SU-DHL-6 (cell line): ENCODE results near the gene C18orf32.

Experiments
- EZH2phosphoT487 ChIP-seq: fragments of 200-600 bp; sonication (generic), shearing (Covaris generic); conservative IDR thresholded peaks from 2 replicates; pipeline ENCODE4 v1.6.1; 2018; ENCODE audit warnings: mild to moderate bottlenecking, antibody characterized with exemption, low read length, moderate library complexity, mixed read lengths
- TF ChIP-seq, protein P1 (sequence below): fragments of 200-600 bp; sonication (generic); IDR thresholded peaks from one replicate; pipeline ENCODE4 v1.5.1; 2017; ENCODE audit warnings: antibody characterized with exemption, mild to moderate bottlenecking, low read length, moderate library complexity; ENCODE audit not compliant: insufficient read depth, poor library complexity, severe bottlenecking

DNA sequence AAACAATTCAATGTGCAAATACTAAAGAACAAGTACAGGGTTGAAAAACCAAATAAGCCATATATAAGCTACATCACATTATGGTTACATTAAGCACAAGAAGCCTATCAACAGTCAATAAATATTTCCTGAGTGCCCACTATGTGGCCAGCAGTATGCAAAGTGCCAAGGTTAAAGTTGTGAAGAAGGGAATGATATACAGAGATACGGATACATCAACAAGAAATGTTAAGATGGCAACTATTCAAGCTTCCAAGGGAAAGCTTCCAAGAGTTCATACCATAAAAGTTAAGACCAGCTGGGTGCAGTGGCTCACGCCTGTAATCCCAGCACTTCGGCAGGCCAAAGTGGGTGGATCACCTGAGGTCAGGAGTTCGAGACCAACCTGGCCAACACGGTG lies 40.6 kb downstream of the C18orf32 start:
- TF ChIP-seq, protein P1, sequence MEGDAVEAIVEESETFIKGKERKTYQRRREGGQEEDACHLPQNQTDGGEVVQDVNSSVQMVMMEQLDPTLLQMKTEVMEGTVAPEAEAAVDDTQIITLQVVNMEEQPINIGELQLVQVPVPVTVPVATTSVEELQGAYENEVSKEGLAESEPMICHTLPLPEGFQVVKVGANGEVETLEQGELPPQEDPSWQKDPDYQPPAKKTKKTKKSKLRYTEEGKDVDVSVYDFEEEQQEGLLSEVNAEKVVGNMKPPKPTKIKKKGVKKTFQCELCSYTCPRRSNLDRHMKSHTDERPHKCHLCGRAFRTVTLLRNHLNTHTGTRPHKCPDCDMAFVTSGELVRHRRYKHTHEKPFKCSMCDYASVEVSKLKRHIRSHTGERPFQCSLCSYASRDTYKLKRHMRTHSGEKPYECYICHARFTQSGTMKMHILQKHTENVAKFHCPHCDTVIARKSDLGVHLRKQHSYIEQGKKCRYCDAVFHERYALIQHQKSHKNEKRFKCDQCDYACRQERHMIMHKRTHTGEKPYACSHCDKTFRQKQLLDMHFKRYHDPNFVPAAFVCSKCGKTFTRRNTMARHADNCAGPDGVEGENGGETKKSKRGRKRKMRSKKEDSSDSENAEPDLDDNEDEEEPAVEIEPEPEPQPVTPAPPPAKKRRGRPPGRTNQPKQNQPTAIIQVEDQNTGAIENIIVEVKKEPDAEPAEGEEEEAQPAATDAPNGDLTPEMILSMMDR, result no peak
- TF ChIP-seq EZH2phosphoT487, result no peak
